GM18505 (cell line): ENCODE data around the gene TMEM131L.
"Not testable (repeated sequence)": the region's sequence is repeated elsewhere in the genome, so short reads cannot be mapped to it uniquely, and the experiment has no call there.

ENCODE experiments used
- ATAC-seq: cut with Tn5 transposase; IDR thresholded peaks from one replicate; pipeline ENCODE4 v1.9.1; 2021; ENCODE audit not compliant: unreplicated experiment
- POLR2A ChIP-seq: IDR thresholded peaks from 4 replicates; pipeline ENCODE4 v1.6.1; 2011; ENCODE audit warnings: borderline replicate concordance; ENCODE audit not compliant: insufficient read depth, insufficient read length; ENCODE audit errors: extremely low read depth

The TMEM131L gene

GRCh38 chr4:153603258-153603657 is 137.1 kb downstream of the TMEM131L start:
- TF ChIP-seq POLR2A, result no peak
- no peak for ATAC-seq

GRCh38 chr4:153603835-153604234 is 137.7 kb downstream of the TMEM131L start:
- no peak for ATAC-seq
- no peak for TF ChIP-seq POLR2A

- TF ChIP-seq POLR2A, result peak; percentile 20
- ATAC-seq, result not testable (repeated sequence)
These were observed 142.9 kb downstream of the TMEM131L start for GRCh38 chr4:153609070-153609469.

- no peak for ATAC-seq
- TF ChIP-seq POLR2A, result no peak
These were observed 144.6 kb downstream of the TMEM131L start for GRCh38 chr4:153610623-153611376.

- TF ChIP-seq POLR2A, result no peak
- ATAC-seq, result no peak
These were observed 145.5 kb downstream of the TMEM131L start for GRCh38 chr4:153611679-153612078.

- no peak for TF ChIP-seq POLR2A
- no peak for ATAC-seq
These were observed 146.7 kb downstream of the TMEM131L start for GRCh38 chr4:153612878-153613277.

GRCh38 chr4:153616006-153616555 is 149.9 kb downstream of the TMEM131L start:
- TF ChIP-seq POLR2A, result no peak
- no peak for ATAC-seq

GRCh38 chr4:153618833-153619232 is 152.7 kb downstream of the TMEM131L start:
- no peak for ATAC-seq
- TF ChIP-seq POLR2A, result no peak

- TF ChIP-seq POLR2A, result no peak
- ATAC-seq, result no peak
These were observed 153.7 kb downstream of the TMEM131L start for GRCh38 chr4:153619811-153620210.

- TF ChIP-seq POLR2A, result no peak
- ATAC-seq, result no peak
These were observed 154.2 kb downstream of the TMEM131L start for GRCh38 chr4:153620352-153620751.

GRCh38 chr4:153622093-153622492 is 155.9 kb downstream of the TMEM131L start:
- no peak for ATAC-seq
- TF ChIP-seq POLR2A, result no peak

GRCh38 chr4:153622778-153623240 is 156.6 kb downstream of the TMEM131L start:
- no peak for ATAC-seq
- peak; percentile 24 for TF ChIP-seq POLR2A

GRCh38 chr4:153623491-153623890 is 157.3 kb downstream of the TMEM131L start:
- no peak for ATAC-seq
- TF ChIP-seq POLR2A, result no peak

- TF ChIP-seq POLR2A, result no peak
- ATAC-seq, result no peak
These were observed 162.7 kb downstream of the TMEM131L start for GRCh38 chr4:153628796-153629315.
